ENCODE results near the gene SPINT2.

- TF ChIP-seq GABPA (IDR thresholded peaks at IDR 0.05 in 1 of 2, conservative IDR thresholded peaks at IDR 0.05 in 1 of 2) (no peak), CTCF (IDR thresholded peaks at IDR 0.05; ENCODE audit: low read depth, low read length, missing input control) (no peak), TAF1 (conservative IDR thresholded peaks at IDR 0.05) (no peak), MAX (IDR thresholded peaks at IDR 0.05) (no peak), YY1 (IDR thresholded peaks at IDR 0.05) (no peak), ATF3 (IDR thresholded peaks at IDR 0.05) (no peak), RAD21 (IDR thresholded peaks at IDR 0.05) (no peak), EGR1 (IDR thresholded peaks at IDR 0.05; ENCODE audit: low read depth in 2 of 2) (no peak), SP1 (IDR thresholded peaks at IDR 0.05) (no peak), HNF4G (IDR thresholded peaks at IDR 0.05) (no peak), RXRA (IDR thresholded peaks at IDR 0.05) (no peak)
- TF ChIP-seq, protein P1, sequence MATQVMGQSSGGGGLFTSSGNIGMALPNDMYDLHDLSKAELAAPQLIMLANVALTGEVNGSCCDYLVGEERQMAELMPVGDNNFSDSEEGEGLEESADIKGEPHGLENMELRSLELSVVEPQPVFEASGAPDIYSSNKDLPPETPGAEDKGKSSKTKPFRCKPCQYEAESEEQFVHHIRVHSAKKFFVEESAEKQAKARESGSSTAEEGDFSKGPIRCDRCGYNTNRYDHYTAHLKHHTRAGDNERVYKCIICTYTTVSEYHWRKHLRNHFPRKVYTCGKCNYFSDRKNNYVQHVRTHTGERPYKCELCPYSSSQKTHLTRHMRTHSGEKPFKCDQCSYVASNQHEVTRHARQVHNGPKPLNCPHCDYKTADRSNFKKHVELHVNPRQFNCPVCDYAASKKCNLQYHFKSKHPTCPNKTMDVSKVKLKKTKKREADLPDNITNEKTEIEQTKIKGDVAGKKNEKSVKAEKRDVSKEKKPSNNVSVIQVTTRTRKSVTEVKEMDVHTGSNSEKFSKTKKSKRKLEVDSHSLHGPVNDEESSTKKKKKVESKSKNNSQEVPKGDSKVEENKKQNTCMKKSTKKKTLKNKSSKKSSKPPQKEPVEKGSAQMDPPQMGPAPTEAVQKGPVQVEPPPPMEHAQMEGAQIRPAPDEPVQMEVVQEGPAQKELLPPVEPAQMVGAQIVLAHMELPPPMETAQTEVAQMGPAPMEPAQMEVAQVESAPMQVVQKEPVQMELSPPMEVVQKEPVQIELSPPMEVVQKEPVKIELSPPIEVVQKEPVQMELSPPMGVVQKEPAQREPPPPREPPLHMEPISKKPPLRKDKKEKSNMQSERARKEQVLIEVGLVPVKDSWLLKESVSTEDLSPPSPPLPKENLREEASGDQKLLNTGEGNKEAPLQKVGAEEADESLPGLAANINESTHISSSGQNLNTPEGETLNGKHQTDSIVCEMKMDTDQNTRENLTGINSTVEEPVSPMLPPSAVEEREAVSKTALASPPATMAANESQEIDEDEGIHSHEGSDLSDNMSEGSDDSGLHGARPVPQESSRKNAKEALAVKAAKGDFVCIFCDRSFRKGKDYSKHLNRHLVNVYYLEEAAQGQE (IDR thresholded peaks at IDR 0.05): no peak
- TF ChIP-seq, protein P2, sequence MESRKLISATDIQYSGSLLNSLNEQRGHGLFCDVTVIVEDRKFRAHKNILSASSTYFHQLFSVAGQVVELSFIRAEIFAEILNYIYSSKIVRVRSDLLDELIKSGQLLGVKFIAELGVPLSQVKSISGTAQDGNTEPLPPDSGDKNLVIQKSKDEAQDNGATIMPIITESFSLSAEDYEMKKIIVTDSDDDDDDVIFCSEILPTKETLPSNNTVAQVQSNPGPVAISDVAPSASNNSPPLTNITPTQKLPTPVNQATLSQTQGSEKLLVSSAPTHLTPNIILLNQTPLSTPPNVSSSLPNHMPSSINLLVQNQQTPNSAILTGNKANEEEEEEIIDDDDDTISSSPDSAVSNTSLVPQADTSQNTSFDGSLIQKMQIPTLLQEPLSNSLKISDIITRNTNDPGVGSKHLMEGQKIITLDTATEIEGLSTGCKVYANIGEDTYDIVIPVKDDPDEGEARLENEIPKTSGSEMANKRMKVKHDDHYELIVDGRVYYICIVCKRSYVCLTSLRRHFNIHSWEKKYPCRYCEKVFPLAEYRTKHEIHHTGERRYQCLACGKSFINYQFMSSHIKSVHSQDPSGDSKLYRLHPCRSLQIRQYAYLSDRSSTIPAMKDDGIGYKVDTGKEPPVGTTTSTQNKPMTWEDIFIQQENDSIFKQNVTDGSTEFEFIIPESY (IDR thresholded peaks at IDR 0.05): no peak
These were observed 47.4 kb upstream of the SPINT2 start for GRCh38 chr19:38216785-38217641.
